ENCODE data around the gene EXOC6.

EXOC6 gene

GRCh38 chr10:93063977-93064660, 215.8 kb downstream of the EXOC6 start:
- no peak for TF ChIP-seq ZFX (IDR thresholded peaks at IDR 0.05; ENCODE audit: borderline replicate concordance)
- TF ChIP-seq CTCF (IDR thresholded peaks at IDR 0.05) = no peak
- H3K27ac ChIP-seq = no peak overlapping the region

DNA sequence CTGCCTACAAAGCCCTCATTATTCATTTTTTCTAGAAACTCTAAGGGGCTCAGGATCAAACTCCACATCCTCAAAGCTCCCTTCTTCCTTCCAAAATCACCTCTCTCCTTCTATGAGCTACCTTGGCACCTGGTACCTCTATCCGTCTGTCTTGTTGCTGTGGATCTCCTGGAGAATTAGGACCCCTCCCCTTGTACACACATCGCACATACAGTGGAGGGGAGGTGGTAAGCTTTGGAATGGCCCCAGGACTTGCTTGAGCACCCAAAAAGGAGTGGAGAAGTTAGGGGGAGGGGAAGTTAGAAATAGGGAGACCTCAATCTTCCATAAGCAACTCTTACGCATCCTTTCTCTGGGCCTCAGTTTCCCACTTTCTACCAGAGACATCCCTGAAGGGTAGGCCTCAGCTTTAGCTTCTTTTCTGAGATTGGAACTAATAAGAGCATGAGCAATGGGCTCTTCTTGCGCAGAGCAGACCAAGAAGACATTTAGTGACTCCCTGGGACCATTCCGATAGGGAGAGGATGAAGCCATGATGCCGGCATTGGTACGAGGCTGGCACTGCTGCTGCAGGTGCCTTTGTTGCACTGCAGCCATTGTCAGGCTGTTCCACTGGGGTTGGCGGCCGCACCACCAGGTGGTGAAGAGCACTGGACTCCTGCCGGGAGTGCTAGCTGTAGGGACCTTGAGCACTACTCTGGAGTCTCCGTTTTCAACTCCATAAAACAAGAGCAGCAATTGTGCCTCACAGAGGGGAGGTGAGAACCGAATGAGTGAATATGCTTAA, 216.7 kb downstream of the EXOC6 start:
- H3K27ac ChIP-seq = no peak overlapping the region
- TF ChIP-seq ZFX (IDR thresholded peaks at IDR 0.05; ENCODE audit: borderline replicate concordance) (no peak), CTCF (IDR thresholded peaks at IDR 0.05) (no peak)

DNA sequence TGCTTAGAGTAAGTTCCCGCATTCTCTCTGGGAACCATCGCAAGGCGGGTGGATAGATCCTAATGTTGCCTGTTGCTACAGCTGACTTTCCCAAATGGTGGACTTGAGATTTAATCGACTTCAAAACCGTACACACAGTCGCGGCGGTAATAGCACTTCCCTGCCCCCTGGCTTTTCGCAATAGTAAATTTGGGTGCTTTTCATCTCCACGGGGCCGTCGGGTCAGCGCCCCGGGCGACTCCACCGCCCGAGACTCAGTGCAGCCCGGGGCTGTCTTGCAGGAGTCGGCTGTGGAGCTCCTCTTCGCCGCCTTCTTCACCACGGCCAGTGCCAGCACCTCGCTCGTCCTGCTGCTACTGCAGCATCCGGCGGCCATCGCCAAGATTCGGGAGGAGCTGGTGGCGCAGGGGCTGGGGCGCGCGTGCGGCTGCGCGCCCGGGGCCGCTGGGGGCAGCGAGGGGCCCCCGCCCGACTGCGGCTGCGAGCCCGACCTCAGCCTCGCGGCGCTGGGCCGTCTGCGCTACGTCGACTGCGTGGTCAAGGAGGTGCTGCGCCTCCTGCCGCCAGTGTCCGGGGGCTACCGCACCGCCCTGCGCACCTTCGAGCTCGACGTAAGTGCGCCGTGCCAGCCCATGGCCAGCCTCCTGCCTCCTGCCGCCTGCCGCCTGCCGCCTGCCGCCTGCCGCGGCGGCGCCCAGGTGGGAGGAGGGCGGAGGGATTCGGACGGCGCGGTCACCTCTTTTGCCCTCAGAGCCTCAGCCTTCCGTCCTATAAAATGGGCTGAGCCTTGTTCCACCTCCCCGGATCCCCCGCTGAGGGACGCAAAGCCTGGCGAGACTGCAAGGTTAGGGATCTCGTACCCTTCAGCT, 217.6 kb downstream of the EXOC6 start:
- H3K27ac ChIP-seq = no peak overlapping the region
- TF ChIP-seq ZFX (IDR thresholded peaks at IDR 0.05; ENCODE audit: borderline replicate concordance) (no peak), CTCF (IDR thresholded peaks at IDR 0.05) (no peak; the same call in 1 of the 2 replicates)

DNA sequence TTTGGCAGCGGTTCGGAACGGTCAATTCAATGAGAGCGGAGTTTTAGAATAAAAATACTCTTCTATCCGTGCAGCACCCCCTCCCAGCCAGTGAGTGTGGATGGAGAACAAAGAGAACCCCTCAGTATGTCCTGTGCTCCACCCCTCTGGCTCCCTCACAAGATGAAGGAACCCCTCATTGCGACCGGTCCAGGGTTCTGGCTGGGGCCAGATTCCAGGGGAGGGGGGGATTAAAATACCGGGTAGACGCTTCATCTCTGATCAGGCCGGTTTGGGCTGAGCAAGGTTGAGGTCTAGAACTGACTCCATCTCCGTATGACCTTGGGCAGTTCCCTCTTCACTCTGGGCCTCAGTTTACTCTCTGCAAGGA, 218.2 kb downstream of the EXOC6 start:
- no peak for TF ChIP-seq CTCF (IDR thresholded peaks at IDR 0.05)
- TF ChIP-seq ZFX (IDR thresholded peaks at IDR 0.05; ENCODE audit: borderline replicate concordance) = no peak
- no peak overlapping the region for H3K27ac ChIP-seq

DNA sequence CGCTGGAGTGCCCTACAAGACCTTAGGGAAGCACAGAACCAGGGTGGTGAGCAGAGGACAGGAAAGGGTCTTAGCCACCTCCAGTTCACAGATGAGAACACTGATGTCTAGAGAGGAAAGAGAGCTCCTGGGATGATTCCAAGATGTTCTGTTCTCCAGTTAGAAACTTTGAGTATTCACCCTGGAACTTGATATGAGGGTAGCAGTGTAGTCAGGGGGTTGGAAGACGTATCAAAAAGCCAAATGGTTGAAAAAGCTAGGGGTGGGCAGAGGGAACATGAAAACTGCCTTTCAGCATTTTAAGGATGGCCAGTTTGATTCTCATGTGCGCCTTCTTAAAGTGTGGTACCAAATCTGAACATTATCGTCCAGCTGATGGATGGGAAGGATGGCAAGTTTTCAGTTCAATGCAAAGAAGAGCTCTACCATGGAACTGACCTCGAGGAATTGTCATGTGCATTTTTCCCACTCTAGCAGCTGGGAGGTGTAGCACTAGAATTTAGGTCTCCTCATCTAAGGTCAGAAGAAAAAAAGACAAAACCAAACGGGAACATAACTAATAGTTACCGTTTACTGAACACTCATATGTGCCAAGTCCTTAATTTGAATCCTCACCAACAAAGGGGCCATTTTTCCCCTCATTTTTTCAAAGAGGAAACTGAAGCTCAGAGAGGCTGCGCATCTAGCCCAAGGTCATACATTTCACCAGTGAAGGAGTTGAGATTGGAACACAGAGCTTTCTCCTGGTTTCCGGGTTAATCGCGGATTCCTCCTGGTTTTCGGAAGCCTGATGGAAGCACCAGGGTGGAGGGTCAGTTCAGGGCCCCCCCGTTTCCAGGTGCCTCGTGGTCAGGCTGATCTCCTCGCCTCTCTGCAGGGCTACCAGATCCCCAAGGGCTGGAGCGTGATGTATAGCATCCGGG, 219.4 kb downstream of the EXOC6 start:
- no peak overlapping the region for H3K27ac ChIP-seq
- TF ChIP-seq CTCF (IDR thresholded peaks at IDR 0.05) (no peak), ZFX (IDR thresholded peaks at IDR 0.05; ENCODE audit: borderline replicate concordance) (no peak)

DNA sequence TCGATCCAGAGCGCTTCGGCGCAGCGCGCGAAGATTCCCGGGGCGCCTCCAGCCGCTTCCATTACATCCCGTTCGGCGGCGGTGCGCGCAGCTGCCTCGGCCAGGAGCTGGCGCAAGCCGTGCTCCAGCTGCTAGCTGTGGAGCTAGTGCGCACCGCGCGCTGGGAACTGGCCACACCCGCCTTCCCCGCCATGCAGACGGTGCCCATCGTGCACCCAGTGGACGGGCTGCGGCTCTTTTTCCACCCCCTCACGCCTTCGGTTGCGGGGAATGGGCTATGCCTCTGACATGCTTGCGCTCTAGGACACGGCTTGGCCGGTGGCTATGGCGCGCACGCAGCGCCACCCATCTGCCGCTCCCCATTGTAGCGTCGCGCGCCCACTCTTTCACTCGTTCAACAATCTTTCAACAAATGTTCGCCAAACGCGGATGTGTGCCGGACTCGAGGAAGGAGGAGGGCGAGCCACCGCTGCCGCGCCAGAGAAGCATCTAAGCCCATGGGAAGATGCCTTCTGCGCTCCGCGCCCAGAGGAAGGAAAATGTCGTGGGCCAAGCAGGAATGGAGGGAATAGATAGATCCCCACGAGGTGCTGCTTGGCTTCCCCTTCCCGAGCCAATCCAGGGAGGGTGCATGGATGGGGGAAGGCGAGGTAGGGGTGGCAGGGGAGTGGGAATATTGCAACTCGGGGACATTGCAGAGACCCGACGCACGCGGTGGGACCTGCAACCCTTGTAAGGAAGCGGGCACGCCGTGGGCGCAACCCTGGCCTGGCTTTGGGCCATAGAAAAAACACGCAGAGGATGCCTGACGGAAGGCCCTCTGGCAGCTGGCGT, 220.3 kb downstream of the EXOC6 start:
- H3K27ac ChIP-seq = no peak overlapping the region
- TF ChIP-seq CTCF (IDR thresholded peaks at IDR 0.05) (no peak), ZFX (IDR thresholded peaks at IDR 0.05; ENCODE audit: borderline replicate concordance) (no peak)

Data from 22Rv1 (cell line).